Measurements from ENCODE around the gene VPS35L.

DNA sequence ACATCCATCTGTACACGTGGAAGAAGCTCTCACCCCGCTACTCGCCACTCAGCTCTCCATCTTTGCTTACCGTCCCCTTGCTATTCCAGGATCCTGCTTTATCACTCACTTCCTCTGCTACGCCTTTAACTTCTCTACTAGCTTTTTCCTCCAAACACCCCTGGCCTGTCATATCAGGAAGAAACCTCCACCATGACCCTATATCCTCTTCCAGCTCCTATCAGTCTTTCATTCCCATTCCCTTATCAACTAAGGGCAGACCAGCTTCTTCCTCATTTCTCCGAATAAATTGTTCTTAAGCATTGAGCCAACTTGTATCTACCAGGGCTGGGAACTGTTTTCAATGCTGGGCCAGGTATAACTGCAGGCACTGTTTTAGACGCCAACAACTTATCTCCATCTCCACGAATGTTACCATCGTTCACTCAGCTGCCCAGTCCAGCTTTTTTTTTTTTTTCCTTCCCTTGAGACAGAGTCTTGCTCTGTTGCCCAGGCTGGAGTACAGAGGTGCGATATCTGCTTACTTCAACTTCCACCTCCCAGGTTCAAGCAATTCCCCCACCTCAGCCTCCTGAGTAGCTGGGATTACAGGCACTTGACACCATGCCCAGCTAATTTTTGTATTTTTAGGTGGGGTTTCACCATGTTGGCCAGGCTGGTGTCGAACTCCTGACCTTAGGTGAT, 166.9 kb downstream of the VPS35L start:
- TF ChIP-seq, protein P1, sequence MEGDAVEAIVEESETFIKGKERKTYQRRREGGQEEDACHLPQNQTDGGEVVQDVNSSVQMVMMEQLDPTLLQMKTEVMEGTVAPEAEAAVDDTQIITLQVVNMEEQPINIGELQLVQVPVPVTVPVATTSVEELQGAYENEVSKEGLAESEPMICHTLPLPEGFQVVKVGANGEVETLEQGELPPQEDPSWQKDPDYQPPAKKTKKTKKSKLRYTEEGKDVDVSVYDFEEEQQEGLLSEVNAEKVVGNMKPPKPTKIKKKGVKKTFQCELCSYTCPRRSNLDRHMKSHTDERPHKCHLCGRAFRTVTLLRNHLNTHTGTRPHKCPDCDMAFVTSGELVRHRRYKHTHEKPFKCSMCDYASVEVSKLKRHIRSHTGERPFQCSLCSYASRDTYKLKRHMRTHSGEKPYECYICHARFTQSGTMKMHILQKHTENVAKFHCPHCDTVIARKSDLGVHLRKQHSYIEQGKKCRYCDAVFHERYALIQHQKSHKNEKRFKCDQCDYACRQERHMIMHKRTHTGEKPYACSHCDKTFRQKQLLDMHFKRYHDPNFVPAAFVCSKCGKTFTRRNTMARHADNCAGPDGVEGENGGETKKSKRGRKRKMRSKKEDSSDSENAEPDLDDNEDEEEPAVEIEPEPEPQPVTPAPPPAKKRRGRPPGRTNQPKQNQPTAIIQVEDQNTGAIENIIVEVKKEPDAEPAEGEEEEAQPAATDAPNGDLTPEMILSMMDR (conservative IDR thresholded peaks at IDR 0.05 in 1 of 2, IDR thresholded peaks at IDR 0.05 in 1 of 2; ENCODE audit: extremely low read depth in 1 of 2, insufficient read depth in 1 of 2, low read depth in 1 of 2, low read length in 2 of 2): no peak
- TF ChIP-seq EZH2 (IDR thresholded peaks at IDR 0.05; ENCODE audit: borderline replicate concordance, low read length): no peak
